ENCODE results near the gene COLQ. TPM values are rescaled to one million over a fixed set of nuclear protein-coding genes. Genes with fewer than 3 reads are reported as not detected.

Gene COLQ
- polyA plus RNA-seq, 1 donor (not counting 4 experiments of a cell fraction or from before 2014, with no cell fraction given), result 0.35 TPM

- H4K20me1 ChIP-seq (ENCODE audit: control insufficient read depth, extremely low read depth, insufficient read depth, low read length), result peaks cover 2% of the 10 kb centered on the region
- no peaks in the 10 kb centered on the region for H3K9me1 ChIP-seq (ENCODE audit: control insufficient read depth, extremely low read depth, insufficient read depth, low read length)
- no peak overlapping the region for H2AFZ ChIP-seq (ENCODE audit: control insufficient read depth, low read length)
- H3K27me3 ChIP-seq (ENCODE audit: control insufficient read depth, extremely low read depth, insufficient read depth, low read length), result no peaks in the 10 kb centered on the region
- TF ChIP-seq EZH2 (IDR thresholded peaks at IDR 0.05; ENCODE audit: low read length) (no peak), CTCF (optimal IDR thresholded peaks at IDR 0.05 in 1 of 3, IDR thresholded peaks at IDR 0.05 in 1 of 3, conservative IDR thresholded peaks at IDR 0.05 in 1 of 3; ENCODE audit: extremely low read depth in 1 of 3, insufficient read depth in 2 of 3, low read length in 3 of 3) (no peak)
- dilution Hi-C loops (cut with MboI; ENCODE audit: extremely low pct_ligation_motif_present, low sequenced_read_pairs), result no loop called here
- no peaks in the 10 kb centered on the region for H3K79me2 ChIP-seq (ENCODE audit: control insufficient read depth, insufficient read depth, low read length)
- peak overlapping the region; percentile 39 for H3K27ac ChIP-seq (ENCODE audit: control insufficient read depth, insufficient read depth, low read length)
- peak overlapping the region in 2 of 3 experiments; percentile 37 to 44 for H3K4me3 ChIP-seq (ENCODE audit: control insufficient read depth in 2 of 3, extremely low read depth in 1 of 3, insufficient read depth in 2 of 3, low read depth in 1 of 3, low read length in 3 of 3)
- peak overlapping the region; percentile 69 for H3K4me2 ChIP-seq (ENCODE audit: control insufficient read depth, extremely low read depth, insufficient read depth, low read depth, low read length)
- peaks cover 19 to 30% of the 10 kb centered on the region in 2 experiments for H3K36me3 ChIP-seq (ENCODE audit: control insufficient read depth in 2 of 2, extremely low read depth in 1 of 2, insufficient read depth in 2 of 2, low read length in 2 of 2)
- no peak for DNase-seq (ENCODE audit: low read depth, low spot score)
- H3K9me3 ChIP-seq (ENCODE audit: control insufficient read depth, low read depth, low read length), result no peaks in the 10 kb centered on the region
- FAIRE-seq, result peak; percentile 81
- H3K4me1 ChIP-seq (ENCODE audit: control insufficient read depth, extremely low read depth, insufficient read depth, low read length), result peaks cover 28% of the 10 kb centered on the region
- no peak overlapping the region for H3K9ac ChIP-seq (ENCODE audit: control insufficient read depth, extremely low read depth, insufficient read depth, low read length)
Measured at GRCh38 chr3:15440891-15441290, 80.6 kb downstream of the COLQ start.

GRCh38 chr3:15439476-15439875, 82.0 kb downstream of the COLQ start:
- Histone ChIP-seq H3K4me2 (ENCODE audit: control insufficient read depth, extremely low read depth, insufficient read depth, low read depth, low read length) (no peak overlapping the region), H3K27ac (ENCODE audit: control insufficient read depth, insufficient read depth, low read length) (no peak overlapping the region), H4K20me1 (ENCODE audit: control insufficient read depth, extremely low read depth, insufficient read depth, low read length) (peaks cover 2% of the 10 kb centered on the region), H3K4me1 (ENCODE audit: control insufficient read depth, extremely low read depth, insufficient read depth, low read length) (peaks cover 28% of the 10 kb centered on the region), H3K9me1 (ENCODE audit: control insufficient read depth, extremely low read depth, insufficient read depth, low read length) (no peaks in the 10 kb centered on the region), H3K9ac (ENCODE audit: control insufficient read depth, extremely low read depth, insufficient read depth, low read length) (no peak overlapping the region), H3K79me2 (ENCODE audit: control insufficient read depth, insufficient read depth, low read length) (no peaks in the 10 kb centered on the region), H3K4me3 (ENCODE audit: control insufficient read depth in 2 of 3, extremely low read depth in 1 of 3, insufficient read depth in 2 of 3, low read depth in 1 of 3, low read length in 3 of 3) (no peak overlapping the region), H3K9me3 (ENCODE audit: control insufficient read depth, low read depth, low read length) (no peaks in the 10 kb centered on the region), H2AFZ (ENCODE audit: control insufficient read depth, low read length) (no peak overlapping the region), H3K27me3 (ENCODE audit: control insufficient read depth, extremely low read depth, insufficient read depth, low read length) (no peaks in the 10 kb centered on the region), H3K36me3 (ENCODE audit: control insufficient read depth in 2 of 2, extremely low read depth in 1 of 2, insufficient read depth in 2 of 2, low read length in 2 of 2) (peaks cover 23 to 38% of the 10 kb centered on the region in 2 experiments)
- no peak for DNase-seq (ENCODE audit: low read depth, low spot score)
- no peak for FAIRE-seq
- TF ChIP-seq EZH2 (IDR thresholded peaks at IDR 0.05; ENCODE audit: low read length) (no peak), CTCF (optimal IDR thresholded peaks at IDR 0.05 in 1 of 3, IDR thresholded peaks at IDR 0.05 in 1 of 3, conservative IDR thresholded peaks at IDR 0.05 in 1 of 3; ENCODE audit: extremely low read depth in 1 of 3, insufficient read depth in 2 of 3, low read length in 3 of 3) (no peak)
- dilution Hi-C loops (cut with MboI; ENCODE audit: extremely low pct_ligation_motif_present, low sequenced_read_pairs), result no loop called here

Measured in keratinocyte (primary cell).